ENCODE measurements around the gene PCDHGA8.
"Not testable (repeated sequence)": the region's sequence is repeated elsewhere in the genome, so short reads cannot be mapped to it uniquely, and the experiment has no call there.

Gene PCDHGA8

DNA sequence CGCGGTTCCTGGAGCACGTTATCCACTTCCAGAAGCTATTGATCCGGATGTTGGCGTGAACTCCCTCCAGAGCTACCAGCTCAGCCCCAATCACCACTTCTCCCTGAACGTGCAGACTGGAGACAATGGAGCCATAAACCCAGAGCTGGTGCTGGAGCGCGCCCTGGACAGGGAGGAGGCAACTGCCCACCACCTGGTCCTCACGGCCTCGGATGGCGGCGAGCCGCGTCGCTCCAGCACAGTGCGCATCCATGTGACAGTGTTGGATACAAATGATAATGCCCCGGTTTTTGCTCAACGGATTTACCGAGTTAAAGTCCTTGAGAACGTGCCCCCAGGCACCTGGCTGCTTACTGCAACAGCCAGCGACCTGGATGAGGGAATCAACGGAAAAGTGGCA, 11.0 kb downstream of the PCDHGA8 start:
- DNase-seq: no peak

DNA sequence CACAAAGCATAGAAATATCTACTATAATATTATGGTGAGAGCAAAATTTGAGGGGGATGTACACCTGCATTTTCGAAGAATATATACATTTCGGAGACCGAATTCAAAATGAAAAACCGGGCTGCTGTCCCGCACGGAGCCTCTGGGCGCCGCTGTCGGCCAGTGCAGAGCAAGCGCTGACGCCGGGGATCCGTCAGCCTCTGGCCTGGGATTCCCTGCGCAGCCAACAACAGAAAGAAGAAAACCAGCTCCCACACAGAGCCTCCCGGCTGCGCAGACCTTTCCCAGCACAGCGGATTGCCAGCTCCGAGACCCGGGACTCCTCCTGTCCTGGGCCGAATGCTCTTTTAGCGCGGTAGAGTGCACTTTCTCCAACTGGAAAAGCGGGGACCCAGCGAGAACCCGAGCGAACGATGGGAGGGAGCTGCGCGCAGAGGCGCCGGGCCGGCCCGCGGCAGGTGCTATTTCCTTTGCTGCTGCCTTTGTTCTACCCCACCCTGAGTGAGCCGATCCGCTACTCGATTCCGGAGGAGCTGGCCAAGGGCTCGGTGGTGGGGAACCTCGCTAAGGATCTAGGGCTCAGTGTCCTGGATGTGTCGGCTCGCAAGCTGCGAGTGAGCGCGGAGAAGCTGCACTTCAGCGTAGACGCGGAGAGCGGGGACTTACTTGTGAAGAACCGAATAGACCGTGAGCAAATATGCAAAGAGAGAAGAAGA, 15.5 kb downstream of the PCDHGA8 start, which contains the start of gene PCDHGB6:
Gene PCDHGB6 (plus strand): TSS at position 232 of the 716 bp plus-strand sequence. CDS start 182 bp downstream, at position 414.
- DNase-seq: not testable (repeated sequence)

DNA sequence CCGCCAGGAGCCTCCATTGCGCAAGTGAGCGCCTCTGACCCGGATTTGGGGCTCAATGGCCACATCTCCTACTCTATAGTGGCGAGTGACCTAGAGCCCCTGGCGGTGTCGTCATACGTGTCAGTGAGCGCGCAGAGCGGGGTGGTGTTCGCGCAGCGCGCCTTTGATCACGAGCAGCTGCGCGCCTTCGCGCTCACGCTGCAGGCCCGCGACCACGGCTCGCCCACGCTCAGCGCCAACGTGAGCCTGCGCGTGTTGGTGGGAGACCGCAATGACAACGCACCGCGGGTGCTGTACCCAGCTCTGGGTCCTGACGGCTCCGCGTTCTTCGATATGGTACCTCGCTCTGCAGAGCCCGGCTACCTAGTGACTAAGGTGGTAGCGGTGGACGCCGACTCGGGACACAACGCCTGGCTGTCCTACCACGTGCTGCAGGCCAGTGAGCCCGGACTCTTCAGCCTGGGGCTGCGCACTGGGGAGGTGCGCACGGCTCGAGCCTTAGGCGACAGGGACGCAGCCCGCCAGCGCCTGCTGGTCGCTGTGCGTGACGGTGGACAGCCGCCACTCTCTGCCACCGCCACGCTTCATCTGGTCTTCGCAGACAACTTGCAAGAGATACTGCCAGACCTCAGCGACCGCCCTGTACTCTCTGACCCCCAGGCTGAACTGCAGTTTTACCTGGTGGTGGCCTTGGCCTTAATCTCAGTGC, 17.3 kb downstream of the PCDHGA8 start:
- DNase-seq: no peak

DNA sequence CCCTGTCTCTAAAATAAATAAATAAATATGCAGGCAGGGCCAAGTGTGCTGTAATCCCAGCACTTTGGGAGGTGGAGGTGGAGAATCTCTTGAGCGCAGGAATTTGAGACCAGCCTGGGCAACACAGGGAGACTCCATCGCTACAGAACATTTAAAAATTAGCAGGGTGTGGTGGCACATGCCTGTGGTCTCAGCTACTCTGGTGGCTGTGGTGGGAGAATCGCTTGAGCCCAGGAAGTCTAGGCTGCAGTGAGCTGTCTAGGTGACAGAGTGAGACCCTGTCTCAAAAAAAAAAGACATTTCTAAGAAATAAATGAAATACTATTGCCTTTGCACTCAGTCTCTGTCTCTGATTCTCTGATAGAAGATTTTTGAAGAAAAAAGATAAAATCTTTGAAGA, 19.1 kb downstream of the PCDHGA8 start:
- DNase-seq: no peak

DNA sequence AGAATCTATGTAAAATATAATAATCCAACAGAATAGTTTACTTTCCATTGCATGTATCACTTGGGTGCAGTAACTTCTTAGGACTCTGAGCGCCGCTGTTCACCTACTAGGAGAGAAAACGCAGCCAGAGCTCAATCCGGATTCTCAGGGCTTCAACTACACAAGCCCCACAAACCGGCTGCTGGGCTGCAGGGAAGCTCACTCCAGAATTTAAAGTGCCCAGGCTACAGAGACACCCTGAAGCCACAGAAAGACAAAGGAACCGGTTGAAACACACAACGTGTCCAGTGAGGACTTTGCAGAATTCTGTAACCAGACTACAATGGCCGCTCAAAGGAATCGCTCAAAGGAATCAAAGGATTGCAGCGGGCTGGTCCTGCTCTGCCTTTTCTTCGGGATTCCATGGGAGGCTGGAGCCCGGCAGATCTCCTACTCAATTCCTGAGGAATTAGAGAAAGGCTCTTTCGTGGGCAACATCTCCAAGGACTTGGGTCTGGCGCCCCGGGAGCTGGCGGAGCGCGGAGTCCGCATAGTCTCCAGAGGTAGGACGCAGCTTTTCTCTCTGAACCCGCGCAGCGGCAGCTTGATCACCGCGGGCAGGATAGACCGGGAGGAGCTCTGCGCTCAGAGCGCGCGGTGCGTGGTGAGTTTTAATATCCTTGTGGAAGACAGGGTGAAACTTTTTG, 20.6 kb downstream of the PCDHGA8 start, which contains the start of gene PCDHGA10:
Gene PCDHGA10 (plus strand): TSS at position 134 of the 686 bp plus-strand sequence. CDS start 189 bp downstream, at position 323.
- DNase-seq: no peak

DNA sequence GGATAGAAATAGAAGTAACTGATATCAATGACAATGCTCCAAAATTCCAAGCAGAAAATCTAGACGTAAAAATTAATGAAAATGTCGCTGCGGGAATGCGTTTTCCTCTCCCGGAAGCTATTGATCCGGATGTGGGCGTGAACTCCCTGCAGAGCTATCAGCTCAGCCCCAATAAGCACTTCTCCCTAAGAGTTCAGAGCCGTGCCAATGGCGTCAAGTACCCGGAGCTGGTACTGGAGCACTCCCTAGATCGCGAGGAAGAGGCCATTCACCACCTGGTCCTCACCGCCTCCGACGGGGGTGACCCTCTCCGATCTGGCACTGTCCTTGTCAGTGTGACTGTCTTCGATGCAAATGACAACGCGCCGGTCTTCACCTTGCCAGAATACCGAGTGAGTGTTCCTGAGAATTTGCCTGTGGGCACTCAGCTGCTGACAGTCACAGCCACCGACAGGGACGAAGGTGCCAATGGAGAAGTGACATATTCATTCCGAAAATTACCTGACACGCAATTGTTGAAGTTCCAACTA, 21.2 kb downstream of the PCDHGA8 start:
- no peak for DNase-seq

DNA sequence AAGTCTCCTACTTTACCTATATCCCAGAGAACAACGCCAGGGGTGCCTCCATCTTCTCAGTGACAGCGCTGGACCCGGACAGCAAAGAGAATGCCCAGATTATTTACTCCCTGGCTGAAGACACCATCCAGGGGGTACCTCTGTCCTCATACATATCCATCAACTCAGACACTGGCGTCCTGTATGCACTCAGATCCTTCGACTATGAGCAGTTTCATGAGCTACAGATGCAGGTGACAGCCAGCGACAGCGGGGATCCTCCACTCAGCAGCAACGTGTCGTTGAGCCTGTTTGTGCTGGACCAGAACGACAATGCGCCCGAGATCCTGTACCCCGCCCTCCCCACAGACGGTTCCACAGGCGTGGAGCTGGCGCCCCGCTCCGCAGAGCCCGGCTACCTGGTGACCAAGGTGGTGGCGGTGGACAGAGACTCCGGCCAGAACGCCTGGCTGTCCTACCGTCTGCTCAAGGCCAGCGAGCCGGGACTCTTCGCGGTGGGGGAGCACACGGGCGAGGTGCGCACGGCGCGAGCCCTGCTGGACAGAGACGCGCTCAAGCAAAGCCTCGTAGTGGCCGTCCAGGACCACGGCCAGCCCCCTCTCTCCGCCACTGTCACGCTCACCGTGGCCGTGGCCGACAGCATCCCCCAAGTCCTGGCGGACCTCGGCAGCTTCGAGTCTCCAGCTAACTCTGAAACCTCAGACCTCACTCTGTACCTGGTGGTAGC, 22.3 kb downstream of the PCDHGA8 start:
- not testable (repeated sequence) for DNase-seq

DNA sequence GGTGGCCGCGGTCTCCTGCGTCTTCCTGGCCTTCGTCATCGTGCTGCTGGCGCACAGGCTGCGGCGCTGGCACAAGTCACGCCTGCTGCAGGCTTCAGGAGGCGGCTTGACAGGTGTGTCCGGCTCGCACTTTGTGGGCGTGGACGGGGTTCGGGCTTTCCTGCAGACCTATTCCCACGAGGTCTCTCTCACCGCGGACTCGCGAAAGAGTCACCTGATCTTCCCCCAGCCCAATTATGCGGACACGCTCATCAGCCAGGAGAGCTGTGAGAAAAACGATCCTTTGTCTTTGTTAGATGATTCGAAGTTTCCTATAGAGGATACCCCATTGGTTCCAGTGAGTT, 22.8 kb downstream of the PCDHGA8 start:
- not testable (repeated sequence) for DNase-seq

DNA sequence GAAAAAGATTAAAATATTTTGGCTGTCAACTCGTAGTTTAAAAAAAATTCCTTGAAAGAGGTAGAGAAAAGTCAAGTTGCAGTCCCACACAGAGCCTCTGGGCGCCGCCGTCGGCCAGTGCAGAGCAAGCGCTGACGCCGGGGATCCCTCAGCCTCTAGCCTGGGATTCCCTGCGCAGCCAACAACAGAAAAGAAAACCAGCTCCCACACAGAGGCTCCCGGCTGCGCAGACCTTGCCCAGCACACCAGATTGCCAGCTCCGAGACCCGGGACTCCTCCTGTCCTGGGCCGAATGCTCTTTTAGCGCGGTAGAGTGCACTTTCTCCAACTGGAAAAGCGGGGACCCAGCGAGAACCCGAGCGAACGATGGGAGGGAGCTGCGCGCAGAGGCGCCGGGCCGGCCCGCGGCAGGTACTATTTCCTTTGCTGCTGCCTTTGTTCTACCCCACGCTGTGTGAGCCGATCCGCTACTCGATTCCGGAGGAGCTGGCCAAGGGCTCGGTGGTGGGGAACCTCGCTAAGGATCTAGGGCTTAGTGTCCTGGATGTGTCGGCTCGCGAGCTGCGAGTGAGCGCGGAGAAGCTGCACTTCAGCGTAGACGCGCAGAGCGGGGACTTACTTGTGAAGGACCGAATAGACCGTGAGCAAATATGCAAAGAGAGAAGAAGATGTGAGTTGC, 25.2 kb downstream of the PCDHGA8 start, which contains the start of gene PCDHGB7:
Gene PCDHGB7 (plus strand): TSS at position 184 of the 679 bp plus-strand sequence. CDS start 183 bp downstream, at position 367.
- DNase-seq: not testable (repeated sequence)

DNA sequence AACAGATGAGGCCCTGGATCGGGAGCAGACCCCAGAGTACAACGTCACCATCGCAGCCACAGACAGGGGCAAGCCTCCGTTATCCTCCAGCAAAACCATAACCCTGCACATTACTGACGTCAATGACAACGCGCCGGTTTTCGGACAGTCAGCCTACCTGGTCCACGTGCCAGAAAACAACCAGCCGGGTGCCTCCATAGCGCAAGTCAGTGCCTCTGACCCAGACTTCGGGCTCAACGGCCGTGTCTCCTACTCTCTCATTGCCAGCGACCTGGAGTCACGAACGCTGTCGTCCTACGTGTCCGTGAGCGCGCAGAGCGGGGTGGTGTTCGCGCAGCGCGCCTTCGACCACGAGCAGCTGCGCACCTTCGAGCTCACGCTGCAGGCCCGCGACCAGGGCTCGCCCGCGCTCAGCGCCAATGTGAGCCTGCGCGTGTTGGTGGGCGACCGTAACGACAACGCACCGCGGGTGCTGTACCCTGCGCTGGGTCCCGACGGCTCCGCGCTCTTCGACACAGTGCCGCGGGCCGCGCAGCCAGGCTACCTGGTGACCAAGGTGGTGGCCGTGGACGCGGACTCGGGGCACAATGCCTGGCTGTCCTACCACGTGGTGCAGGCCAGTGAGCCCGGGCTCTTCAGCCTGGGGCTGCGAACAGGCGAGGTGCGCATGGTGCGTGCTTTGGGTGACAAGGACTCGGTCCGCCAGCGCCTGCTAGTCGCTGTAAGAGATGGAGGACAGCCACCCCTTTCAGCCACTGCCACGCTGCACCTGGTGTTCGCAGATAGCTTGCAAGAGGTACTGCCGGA, 26.8 kb downstream of the PCDHGA8 start:
- DNase-seq: no peak

DNA sequence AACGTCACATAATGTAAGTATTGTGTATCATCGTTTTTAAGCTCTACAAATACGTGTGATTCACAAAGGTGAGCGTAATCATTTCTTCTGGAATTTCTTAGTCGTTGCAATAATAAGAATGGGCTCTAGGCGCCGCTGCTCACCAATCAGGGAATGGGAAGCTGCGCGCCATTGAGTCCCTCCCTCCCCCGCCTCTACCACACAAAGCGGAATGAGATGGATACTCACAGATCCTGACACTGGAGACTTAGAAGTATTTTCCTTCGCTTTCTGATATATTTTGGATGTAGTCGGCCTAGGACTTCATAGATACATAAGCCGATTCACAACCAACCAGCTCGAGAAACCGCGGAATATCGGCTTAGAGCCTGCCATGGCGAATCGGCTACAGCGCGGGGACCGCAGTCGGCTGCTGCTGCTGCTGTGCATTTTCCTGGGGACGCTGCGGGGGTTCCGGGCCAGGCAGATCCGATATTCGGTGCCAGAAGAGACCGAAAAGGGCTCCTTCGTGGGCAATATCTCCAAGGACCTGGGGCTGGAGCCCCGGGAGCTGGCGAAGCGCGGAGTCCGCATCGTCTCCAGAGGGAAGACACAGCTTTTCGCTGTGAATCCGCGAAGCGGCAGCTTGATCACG, 28.5 kb downstream of the PCDHGA8 start, which contains the start of gene PCDHGA11:
Gene PCDHGA11 (plus strand): TSS at position 197 of the 634 bp plus-strand sequence. CDS start 177 bp downstream, at position 374.
- DNase-seq: no peak

DNA sequence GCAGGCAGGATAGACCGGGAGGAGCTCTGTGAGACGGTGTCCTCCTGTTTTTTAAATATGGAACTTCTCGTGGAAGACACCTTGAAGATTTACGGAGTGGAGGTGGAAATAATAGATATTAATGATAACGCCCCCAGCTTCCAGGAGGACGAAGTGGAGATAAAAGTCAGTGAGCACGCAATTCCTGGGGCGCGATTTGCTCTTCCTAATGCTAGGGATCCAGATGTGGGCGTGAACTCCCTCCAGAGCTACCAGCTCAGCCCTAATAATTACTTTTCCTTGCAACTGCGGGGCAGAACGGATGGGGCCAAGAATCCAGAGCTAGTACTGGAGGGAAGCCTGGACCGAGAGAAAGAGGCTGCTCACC, 29.0 kb downstream of the PCDHGA8 start:
- no peak for DNase-seq

DNA sequence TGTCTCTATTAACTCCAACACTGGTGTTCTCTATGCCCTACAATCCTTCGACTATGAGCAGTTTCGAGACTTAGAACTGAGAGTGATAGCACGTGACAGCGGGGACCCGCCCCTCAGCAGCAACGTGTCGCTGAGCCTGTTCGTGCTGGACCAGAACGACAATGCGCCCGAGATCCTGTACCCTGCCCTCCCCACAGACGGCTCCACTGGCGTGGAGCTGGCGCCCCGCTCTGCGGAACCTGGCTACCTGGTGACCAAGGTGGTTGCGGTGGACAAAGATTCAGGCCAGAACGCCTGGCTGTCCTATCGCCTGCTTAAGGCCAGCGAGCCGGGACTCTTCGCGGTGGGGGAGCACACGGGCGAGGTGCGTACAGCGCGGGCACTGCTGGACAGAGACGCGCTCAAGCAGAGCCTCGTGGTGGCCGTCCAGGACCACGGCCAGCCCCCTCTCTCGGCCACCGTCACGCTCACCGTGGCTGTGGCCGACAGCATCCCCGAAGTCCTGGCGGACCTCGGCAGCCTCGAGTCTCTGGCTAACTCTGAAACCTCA, 30.4 kb downstream of the PCDHGA8 start:
- DNase-seq: no peak

DNA sequence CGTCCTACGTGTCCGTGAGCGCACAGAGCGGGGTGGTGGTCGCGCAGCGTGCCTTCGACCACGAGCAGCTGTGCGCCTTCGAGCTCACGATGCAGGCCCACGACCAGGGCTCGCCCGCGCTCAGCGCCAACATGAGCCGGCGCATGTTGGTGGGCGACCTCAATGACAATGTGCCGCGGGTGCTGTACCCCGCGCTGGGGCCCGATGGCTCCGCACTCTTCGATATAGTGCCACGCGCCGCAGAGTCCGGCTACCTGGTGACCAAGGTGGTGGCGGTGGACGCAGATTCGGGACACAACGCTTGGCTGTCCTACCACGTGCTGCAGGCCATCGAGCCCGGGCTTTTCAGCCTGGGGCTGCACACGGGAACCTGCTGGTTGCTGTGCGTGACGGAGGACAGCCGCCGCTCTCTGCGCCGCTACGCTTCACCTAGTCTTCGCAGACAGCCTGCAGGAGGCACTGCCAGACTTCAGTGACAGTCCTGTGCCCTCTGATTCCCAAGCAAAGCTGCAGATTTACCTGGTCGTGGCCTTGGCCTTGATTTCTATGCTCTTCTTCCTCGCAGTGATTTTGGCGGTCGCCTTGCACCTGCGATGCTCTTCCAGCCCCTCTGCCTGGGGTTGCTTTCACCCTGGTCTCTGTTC, 35.5 kb downstream of the PCDHGA8 start:
- DNase-seq: no peak

DNA sequence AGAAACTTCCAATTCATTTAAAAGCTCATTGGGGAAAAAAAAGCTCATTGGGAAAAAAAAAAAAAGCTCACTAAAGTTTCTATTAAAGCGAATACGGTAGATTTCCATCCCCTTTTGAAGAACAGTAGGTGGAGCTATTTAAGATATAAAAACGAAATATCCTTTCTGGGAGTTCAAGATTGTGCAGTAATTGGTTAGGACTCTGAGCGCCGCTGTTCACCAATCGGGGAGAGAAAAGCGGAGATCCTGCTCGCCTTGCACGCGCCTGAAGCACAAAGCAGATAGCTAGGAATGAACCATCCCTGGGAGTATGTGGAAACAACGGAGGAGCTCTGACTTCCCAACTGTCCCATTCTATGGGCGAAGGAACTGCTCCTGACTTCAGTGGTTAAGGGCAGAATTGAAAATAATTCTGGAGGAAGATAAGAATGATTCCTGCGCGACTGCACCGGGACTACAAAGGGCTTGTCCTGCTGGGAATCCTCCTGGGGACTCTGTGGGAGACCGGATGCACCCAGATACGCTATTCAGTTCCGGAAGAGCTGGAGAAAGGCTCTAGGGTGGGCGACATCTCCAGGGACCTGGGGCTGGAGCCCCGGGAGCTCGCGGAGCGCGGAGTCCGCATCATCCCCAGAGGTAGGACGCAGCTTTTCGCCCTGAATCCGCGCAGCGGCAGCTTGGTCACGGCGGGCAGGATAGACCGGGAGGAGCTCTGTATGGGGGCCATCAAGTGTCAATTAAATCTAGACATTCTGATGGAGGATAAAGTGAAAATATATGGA, 38.1 kb downstream of the PCDHGA8 start, which contains the start of gene PCDHGA12:
Gene PCDHGA12 (plus strand): TSS at position 176 of the 782 bp plus-strand sequence. CDS start 253 bp downstream, at position 429.
- no peak for DNase-seq

DNA sequence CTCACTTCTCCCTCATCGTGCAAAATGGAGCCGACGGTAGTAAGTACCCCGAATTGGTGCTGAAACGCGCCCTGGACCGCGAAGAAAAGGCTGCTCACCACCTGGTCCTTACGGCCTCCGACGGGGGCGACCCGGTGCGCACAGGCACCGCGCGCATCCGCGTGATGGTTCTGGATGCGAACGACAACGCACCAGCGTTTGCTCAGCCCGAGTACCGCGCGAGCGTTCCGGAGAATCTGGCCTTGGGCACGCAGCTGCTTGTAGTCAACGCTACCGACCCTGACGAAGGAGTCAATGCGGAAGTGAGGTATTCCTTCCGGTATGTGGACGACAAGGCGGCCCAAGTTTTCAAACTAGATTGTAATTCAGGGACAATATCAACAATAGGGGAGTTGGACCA, 38.9 kb downstream of the PCDHGA8 start:
- DNase-seq: no peak

DNA sequence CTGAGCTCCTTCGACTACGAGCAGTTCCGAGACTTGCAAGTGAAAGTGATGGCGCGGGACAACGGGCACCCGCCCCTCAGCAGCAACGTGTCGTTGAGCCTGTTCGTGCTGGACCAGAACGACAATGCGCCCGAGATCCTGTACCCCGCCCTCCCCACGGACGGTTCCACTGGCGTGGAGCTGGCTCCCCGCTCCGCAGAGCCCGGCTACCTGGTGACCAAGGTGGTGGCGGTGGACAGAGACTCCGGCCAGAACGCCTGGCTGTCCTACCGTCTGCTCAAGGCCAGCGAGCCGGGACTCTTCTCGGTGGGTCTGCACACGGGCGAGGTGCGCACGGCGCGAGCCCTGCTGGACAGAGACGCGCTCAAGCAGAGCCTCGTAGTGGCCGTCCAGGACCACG, 39.9 kb downstream of the PCDHGA8 start:
- DNase-seq: not testable (repeated sequence)

DNA sequence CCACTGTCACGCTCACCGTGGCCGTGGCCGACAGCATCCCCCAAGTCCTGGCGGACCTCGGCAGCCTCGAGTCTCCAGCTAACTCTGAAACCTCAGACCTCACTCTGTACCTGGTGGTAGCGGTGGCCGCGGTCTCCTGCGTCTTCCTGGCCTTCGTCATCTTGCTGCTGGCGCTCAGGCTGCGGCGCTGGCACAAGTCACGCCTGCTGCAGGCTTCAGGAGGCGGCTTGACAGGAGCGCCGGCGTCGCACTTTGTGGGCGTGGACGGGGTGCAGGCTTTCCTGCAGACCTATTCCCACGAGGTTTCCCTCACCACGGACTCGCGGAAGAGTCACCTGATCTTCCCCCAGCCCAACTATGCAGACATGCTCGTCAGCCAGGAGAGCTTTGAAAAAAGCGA, 40.3 kb downstream of the PCDHGA8 start:
- not testable (repeated sequence) for DNase-seq

DNA sequence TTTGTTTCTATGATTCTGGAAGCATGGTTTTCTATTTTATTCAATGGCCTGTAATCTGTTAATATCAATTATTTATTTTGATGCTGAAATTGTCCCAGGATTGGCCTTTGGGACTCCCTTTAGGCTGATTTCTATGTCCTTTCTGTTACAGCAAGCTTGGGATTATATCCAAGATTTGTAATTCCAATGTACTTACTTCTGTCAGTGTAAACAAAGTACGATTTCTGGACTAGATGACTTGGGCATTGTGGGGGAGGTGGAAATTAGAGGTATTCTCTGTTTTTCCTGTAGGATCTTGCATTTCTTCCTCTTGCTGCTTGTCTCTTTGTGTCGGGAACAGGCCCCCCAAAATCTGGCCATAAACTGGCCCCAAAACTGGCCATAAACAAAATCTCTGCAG, 41.6 kb downstream of the PCDHGA8 start:
- DNase-seq: no peak

Data from activated CD4-positive, CD25-positive, alpha-beta regulatory T cell (primary cell).